ENCODE data around the gene BORCS5. TPM values are rescaled to one million over a fixed set of nuclear protein-coding genes. Genes with fewer than 3 reads are reported as not detected.
A peak's percentile ranks its signal among the peaks of the same experiment; 100 is the strongest.

The BORCS5 gene
- total RNA-seq, 1 experiment from 2014 or later: 13.9 TPM

DNA sequence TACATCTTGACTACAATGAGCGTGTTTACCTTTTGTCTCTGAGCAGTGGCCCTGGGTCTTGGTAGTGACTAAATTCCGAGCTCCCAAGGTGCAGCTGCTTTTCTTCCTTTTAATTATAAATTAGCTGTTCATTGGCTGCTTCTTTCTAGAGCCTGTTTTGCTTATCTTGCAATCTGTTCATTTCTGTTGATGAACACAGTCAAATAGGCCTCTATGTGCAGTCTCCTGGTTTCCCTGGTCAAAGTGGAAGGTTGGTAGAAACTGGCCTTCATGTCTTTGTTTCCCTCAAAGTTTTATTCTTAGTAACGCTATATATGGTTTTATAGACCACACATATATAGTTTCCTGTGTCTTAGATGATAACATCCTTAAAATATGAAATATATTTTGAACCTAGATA is 111.7 kb downstream of the BORCS5 start:
- Histone ChIP-seq H4K91ac (ENCODE audit: insufficient read length, low read depth, low read length) (no peak overlapping the region), H3K23ac (ENCODE audit: insufficient read length, low read depth, low read length) (no peak overlapping the region), H4K20me1 (ENCODE audit: control insufficient read depth, insufficient read depth, insufficient read length) (no peaks in the 10 kb centered on the region), H3K79me2 (ENCODE audit: insufficient read depth, low read length) (no peaks in the 10 kb centered on the region), H3K23me2 (ENCODE audit: insufficient read length, low read depth, low read length, poor library complexity, severe bottlenecking) (no peaks in the 10 kb centered on the region), H3K4me2 (ENCODE audit: insufficient read depth, insufficient read length, low read length) (no peak overlapping the region), H2AK5ac (ENCODE audit: insufficient read length, low read length) (no peak overlapping the region), H2BK20ac (ENCODE audit: low read depth, low read length, poor library complexity, severe bottlenecking) (no peak overlapping the region), H2AFZ (ENCODE audit: low read length) (no peak overlapping the region), H2BK12ac (ENCODE audit: insufficient read length, low read depth, low read length) (no peak overlapping the region), H3K27me3 (ENCODE audit: insufficient read depth, low read length) (no peaks in the 10 kb centered on the region), H3K4me1 (ENCODE audit: insufficient read depth, low read length) (peaks cover 4% of the 10 kb centered on the region; the same call in 1 of the 2 replicates), H4K5ac (ENCODE audit: insufficient read length, low read depth, low read length) (no peak overlapping the region), H4K8ac (replicated peaks; ENCODE audit: insufficient read length, low read depth, low read length) (no peak overlapping the region), H3K4ac (ENCODE audit: low read depth, low read length) (no peak overlapping the region), H3K79me1 (ENCODE audit: insufficient read depth, low read depth, low read length, poor library complexity, severe bottlenecking) (no peaks in the 10 kb centered on the region), H2BK5ac (ENCODE audit: insufficient read length, low read length) (no peak overlapping the region), H3K9ac (ENCODE audit: extremely low read depth, insufficient read length, low read length) (no peak overlapping the region), H3K9me3 (ENCODE audit: control insufficient read depth, low read depth, low read length) (no peaks in the 10 kb centered on the region), H3K27ac (ENCODE audit: insufficient read length, low read depth, low read length) (no peak overlapping the region), H2BK15ac (ENCODE audit: low read depth, low read length) (no peak overlapping the region), H3K14ac (ENCODE audit: insufficient read depth, low read length) (no peak overlapping the region), H3K56ac (ENCODE audit: insufficient read length, low read depth, low read length) (no peak overlapping the region), H3K18ac (ENCODE audit: insufficient read length, low read depth, low read length) (no peak overlapping the region), H2BK120ac (ENCODE audit: low read depth, low read length, poor library complexity, severe bottlenecking) (no peak overlapping the region), H3T11ph (ENCODE audit: low read length) (no peak overlapping the region)
- H3K36me3 Mint-ChIP-seq (ENCODE audit: insufficient read depth in 1 of 3, low read depth in 3 of 3): peaks cover 22 to 37% (median 30%) of the 10 kb centered on the region in 3 experiments
- WGBS (ENCODE audit: extremely low coverage, insufficient read length, low lambda C conversion rate): no CpG with 5 or more reads among the region's 3 CpGs
- H3K4me1 Mint-ChIP-seq: peaks cover 8 to 10% of the 10 kb centered on the region in 2 experiments
- H3K9me3 Mint-ChIP-seq: peaks cover 16 to 17% of the 10 kb centered on the region in 2 experiments
- TF ChIP-seq, protein P1, sequence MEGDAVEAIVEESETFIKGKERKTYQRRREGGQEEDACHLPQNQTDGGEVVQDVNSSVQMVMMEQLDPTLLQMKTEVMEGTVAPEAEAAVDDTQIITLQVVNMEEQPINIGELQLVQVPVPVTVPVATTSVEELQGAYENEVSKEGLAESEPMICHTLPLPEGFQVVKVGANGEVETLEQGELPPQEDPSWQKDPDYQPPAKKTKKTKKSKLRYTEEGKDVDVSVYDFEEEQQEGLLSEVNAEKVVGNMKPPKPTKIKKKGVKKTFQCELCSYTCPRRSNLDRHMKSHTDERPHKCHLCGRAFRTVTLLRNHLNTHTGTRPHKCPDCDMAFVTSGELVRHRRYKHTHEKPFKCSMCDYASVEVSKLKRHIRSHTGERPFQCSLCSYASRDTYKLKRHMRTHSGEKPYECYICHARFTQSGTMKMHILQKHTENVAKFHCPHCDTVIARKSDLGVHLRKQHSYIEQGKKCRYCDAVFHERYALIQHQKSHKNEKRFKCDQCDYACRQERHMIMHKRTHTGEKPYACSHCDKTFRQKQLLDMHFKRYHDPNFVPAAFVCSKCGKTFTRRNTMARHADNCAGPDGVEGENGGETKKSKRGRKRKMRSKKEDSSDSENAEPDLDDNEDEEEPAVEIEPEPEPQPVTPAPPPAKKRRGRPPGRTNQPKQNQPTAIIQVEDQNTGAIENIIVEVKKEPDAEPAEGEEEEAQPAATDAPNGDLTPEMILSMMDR (conservative IDR thresholded peaks at IDR 0.05): no peak
- peak overlapping the region in 1 of 3 experiments; percentile 57; a peak in 1 of 7 replicates for H3K27ac Mint-ChIP-seq
- H3K27me3 Mint-ChIP-seq (ENCODE audit: low read depth): no peaks in the 10 kb centered on the region; the same call in 1 of the 2 replicates
- H3K4me3 Mint-ChIP-seq: no peak overlapping the region
- no peak for DNase-seq

Measured in H9 (cell line).